Measurements from ENCODE around the gene MYO7B. TPM values are rescaled to one million over a fixed set of nuclear protein-coding genes. Genes with fewer than 3 reads are reported as not detected.

The MYO7B gene
- total RNA-seq, 2 donors from 2014 or later, result not detected

DNA sequence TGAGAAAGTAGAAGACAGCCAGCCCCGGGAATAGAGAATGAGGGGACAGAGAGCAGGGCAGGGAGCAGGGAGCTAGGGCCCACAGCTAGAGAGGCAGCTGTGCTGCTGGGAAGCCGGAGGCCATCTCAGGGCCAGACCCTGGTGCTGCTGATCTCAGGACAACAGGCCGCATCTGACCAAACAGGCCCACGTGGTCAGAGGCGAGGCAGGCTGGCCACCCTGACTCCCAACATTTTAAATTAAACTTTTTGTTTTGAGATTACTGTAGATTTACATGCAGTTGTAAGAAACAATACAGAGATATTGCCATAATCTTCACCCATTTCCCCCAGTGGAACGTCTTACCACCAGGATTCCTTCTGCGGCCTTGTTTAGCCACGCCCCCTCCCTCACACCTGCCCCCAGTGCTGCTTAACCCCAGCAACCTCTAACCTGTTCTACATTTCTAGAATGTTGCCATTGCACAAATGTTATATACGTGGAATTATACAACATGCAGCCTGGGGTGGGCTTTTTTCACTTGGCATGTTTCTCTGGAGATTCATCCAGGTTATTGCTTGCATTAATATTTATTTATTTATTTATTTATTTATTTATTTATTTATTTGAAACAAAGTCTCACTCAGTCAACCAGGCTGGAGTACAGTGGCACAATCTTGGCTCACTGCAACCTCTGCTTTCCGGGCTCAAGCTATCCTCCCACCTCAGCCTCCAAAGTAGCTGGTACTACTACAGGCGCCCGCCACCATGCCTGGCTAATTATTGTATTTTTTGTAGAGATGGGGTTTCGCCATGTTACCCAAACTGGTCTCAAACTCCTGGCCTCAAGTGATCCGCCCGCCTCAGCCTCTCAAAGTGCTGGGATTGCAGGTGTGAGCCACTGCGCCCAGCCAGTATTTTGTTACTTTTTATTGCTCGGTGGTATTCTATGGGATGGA is 61.8 kb downstream of the MYO7B start:
- peak; percentile 31 for DNase-seq (ENCODE audit: low spot score)
- no peak for ATAC-seq
- H3K4me3 Mint-ChIP-seq, result no peak overlapping the region
- peaks cover 12 to 22% of the 10 kb centered on the region in 2 donors for H3K27me3 Mint-ChIP-seq
- no peaks in the 10 kb centered on the region for H3K36me3 Mint-ChIP-seq
- no peak overlapping the region for H3K27ac Mint-ChIP-seq
- H3K9me3 Mint-ChIP-seq, result no peaks in the 10 kb centered on the region
- no peaks in the 10 kb centered on the region for H3K4me1 Mint-ChIP-seq (ENCODE audit: low read depth in 2 of 2)

DNA sequence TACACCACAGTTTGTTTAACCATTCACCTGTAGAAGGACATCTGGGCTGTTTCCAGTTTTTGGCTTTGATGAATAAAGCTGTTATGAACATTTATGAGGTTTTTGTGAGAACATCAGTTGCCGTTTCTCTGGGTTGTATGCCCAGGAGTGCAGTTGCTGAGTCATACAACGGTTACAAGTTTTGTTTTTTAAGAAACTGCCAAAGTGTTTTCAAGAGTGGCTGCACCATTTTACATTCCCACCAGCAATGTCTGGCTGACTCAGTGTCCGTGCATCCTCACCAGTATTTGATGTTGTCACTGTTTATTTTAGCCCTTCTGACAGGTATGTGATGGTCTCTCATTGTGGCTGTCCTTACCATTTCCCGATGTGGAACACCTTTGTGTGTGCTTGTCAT is 62.5 kb downstream of the MYO7B start:
- H3K27me3 Mint-ChIP-seq, result peaks cover 12 to 22% of the 10 kb centered on the region in 2 donors
- H3K4me1 Mint-ChIP-seq (ENCODE audit: low read depth in 2 of 2), result no peaks in the 10 kb centered on the region
- no peak overlapping the region for H3K4me3 Mint-ChIP-seq
- no peaks in the 10 kb centered on the region for H3K36me3 Mint-ChIP-seq
- no peaks in the 10 kb centered on the region for H3K9me3 Mint-ChIP-seq
- DNase-seq (ENCODE audit: low spot score) (peak; percentile 20), ATAC-seq (no peak)
- H3K27ac Mint-ChIP-seq, result no peak overlapping the region

DNA sequence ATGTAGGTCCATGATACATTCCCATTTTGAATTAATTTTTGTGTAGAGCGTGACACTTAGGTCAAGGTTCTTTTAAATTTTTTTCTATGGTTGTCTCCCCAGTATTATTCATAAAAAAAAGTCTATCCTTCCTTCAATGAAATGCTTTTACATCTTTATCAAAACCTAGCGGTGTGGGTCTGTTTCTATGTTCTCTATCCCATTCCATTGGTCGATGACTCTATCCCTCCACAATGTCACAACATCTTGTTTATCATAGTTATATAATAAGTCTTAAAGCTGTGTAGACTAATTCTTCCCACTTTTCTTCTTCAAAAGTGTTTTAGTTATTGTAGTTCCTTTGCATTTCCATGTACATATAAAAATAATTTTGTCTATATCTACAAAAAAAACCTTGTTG is 63.2 kb downstream of the MYO7B start:
- ATAC-seq (no peak), DNase-seq (ENCODE audit: low spot score) (no peak)
- Mint-ChIP-seq H3K4me1 (ENCODE audit: low read depth in 2 of 2) (no peaks in the 10 kb centered on the region), H3K27me3 (peaks cover 12 to 22% of the 10 kb centered on the region in 2 donors), H3K4me3 (no peak overlapping the region), H3K9me3 (no peaks in the 10 kb centered on the region), H3K36me3 (no peaks in the 10 kb centered on the region), H3K27ac (no peak overlapping the region)

DNA sequence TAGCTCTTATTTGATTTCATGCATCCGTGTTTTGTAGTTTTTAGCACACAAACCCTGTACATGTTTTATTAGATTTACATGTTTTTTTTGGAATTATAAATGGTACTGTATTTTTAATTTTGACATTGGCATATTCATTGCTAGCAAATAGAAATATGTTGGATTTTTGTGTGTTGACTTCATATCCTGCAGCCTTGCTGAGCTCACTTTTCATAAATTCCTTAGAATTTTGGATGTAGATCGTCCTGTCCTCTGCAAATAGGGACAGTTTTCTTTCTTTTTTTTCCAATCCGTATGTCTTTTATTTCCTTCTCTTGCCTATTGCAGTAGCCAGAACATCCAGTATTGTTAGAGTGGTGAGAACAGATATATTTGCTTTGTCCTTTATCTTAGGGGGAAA is 63.7 kb downstream of the MYO7B start:
- Mint-ChIP-seq H3K36me3 (no peaks in the 10 kb centered on the region), H3K4me1 (ENCODE audit: low read depth in 2 of 2) (no peaks in the 10 kb centered on the region), H3K4me3 (no peak overlapping the region), H3K9me3 (no peaks in the 10 kb centered on the region), H3K27me3 (peaks cover 12 to 22% of the 10 kb centered on the region in 2 donors), H3K27ac (no peak overlapping the region)
- ATAC-seq (no peak), DNase-seq (ENCODE audit: low spot score) (no peak)

DNA sequence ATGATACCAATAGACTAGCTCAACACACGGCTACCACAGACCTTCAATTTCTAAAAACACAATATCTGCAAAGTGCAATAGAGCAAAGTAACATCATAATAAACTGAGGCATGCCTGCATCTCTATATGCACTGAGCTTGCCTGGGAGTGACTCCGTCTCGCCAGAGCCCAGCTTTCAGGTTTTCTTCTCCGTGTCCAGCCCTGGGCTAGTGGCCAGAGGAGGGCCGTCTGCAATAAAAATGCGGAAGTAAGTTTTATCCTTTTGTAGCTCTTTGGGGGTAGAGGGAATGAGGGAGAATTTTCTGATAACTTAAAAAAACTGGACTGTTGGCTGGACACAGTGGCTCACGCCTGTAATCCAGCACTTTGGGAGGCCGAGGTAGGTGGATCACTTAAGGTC is 69.5 kb downstream of the MYO7B start:
- Mint-ChIP-seq H3K36me3 (no peaks in the 10 kb centered on the region), H3K27ac (no peak overlapping the region), H3K27me3 (no peaks in the 10 kb centered on the region), H3K4me3 (no peak overlapping the region), H3K9me3 (no peaks in the 10 kb centered on the region), H3K4me1 (ENCODE audit: low read depth in 2 of 2) (no peaks in the 10 kb centered on the region)
- DNase-seq (ENCODE audit: low spot score), result no peak
- ATAC-seq, result no peak

DNA sequence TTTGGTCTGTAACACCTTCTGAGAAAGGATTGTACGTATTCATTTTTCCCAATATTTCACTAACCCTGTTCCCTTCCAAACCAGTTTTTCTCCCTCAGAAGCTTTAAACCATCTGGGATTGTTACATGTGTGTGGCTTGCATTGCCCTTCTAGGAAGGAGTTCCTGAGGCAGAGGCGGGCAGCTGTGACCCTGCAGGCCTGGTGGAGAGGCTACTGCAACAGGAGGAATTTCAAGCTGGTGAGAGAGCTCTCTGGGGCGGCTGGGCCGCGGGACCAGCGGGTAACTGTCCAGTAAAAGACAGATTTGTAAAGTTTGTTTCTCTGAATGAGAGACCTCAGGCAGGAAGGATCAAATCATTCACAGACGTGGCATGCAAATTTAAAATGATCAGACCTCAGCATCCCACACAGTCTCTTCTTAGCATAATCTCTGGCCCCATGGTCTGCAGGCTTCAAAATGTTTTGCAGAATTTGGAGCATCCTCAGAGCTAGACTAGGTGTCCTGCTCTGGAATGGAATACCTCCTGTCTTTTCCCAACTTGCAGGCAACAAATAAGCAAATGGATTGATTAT is 70.3 kb downstream of the MYO7B start:
- ATAC-seq, result no peak

DNA sequence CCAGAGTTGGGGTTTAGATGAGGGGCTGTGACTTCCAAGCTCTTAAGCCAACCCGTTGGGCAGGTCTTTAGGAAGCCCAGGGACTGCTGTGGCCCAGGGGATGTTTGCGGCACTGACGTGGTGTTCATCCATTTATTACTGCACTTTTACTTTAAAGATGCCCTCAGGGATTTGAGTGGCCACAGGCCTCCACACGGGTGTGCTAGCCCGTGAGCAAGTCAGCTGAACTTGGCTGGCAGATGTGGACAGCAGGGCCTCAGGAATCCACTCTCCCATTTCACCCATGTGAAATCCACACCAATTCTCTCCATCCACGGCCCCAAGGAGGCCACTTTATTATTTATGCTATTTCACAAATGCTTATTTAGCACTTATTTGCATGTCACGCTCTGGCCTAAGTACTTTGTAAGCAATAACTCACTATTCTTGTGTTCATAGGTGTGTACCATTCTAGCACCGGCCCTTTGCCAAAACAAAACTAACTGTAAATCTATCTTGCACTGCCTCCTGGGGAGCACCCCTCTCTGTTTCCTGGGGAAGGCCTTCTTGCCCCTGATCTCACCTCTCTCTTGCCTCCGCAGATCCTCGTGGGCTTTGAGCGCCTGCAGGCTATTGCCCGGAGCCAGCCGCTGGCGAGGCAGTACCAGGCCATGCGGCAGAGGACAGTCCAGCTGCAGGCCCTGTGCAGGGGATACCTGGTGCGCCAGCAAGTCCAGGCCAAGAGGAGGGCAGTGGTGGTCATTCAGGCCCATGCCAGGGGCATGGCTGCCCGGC is 71.3 kb downstream of the MYO7B start:
- H3K4me3 Mint-ChIP-seq, result no peak overlapping the region
- no peaks in the 10 kb centered on the region for H3K9me3 Mint-ChIP-seq
- H3K27me3 Mint-ChIP-seq, result no peaks in the 10 kb centered on the region
- DNase-seq (ENCODE audit: low spot score), result no peak
- H3K4me1 Mint-ChIP-seq (ENCODE audit: low read depth in 2 of 2), result no peaks in the 10 kb centered on the region
- no peak for ATAC-seq
- no peaks in the 10 kb centered on the region for H3K36me3 Mint-ChIP-seq
- H3K27ac Mint-ChIP-seq, result no peak overlapping the region

More for the DNA sequence above, 70.3 kb downstream of the MYO7B start:
- Mint-ChIP-seq H3K4me1 (ENCODE audit: low read depth in 2 of 2) (no peaks in the 10 kb centered on the region), H3K9me3 (no peaks in the 10 kb centered on the region), H3K27me3 (no peaks in the 10 kb centered on the region), H3K36me3 (no peaks in the 10 kb centered on the region), H3K4me3 (no peak overlapping the region), H3K27ac (no peak overlapping the region)
- no peak for DNase-seq (ENCODE audit: low spot score)

DNA sequence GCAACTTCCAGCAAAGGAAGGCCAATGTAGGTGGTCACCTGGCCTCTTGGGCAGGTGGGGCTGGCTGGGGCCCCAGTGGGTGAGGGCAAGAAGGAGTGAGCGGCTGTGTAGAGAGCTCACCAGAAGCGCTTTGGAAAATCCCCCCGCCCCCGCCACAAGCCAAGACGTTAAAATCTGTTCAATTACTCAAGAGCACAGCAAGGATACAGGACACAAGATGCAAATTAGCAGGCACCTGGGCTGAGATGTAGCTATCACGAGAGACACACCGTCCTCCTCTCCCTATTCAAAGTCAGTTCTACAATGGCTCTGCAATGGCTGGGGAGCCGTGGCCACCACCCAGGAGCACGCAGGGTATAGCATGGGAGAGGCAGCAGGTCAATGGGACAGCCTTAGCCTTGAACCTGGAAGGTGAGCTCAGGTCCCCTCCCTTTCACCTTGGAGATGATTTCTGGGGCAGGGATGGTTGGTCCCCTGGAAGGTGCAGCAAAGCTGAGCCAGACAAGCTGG is 72.0 kb downstream of the MYO7B start:
- H3K9me3 Mint-ChIP-seq, result no peaks in the 10 kb centered on the region
- no peaks in the 10 kb centered on the region for H3K4me1 Mint-ChIP-seq (ENCODE audit: low read depth in 2 of 2)
- DNase-seq (ENCODE audit: low spot score) (no peak), ATAC-seq (no peak)
- H3K36me3 Mint-ChIP-seq, result no peaks in the 10 kb centered on the region
- no peak overlapping the region for H3K4me3 Mint-ChIP-seq
- H3K27ac Mint-ChIP-seq, result no peak overlapping the region
- no peaks in the 10 kb centered on the region for H3K27me3 Mint-ChIP-seq

DNA sequence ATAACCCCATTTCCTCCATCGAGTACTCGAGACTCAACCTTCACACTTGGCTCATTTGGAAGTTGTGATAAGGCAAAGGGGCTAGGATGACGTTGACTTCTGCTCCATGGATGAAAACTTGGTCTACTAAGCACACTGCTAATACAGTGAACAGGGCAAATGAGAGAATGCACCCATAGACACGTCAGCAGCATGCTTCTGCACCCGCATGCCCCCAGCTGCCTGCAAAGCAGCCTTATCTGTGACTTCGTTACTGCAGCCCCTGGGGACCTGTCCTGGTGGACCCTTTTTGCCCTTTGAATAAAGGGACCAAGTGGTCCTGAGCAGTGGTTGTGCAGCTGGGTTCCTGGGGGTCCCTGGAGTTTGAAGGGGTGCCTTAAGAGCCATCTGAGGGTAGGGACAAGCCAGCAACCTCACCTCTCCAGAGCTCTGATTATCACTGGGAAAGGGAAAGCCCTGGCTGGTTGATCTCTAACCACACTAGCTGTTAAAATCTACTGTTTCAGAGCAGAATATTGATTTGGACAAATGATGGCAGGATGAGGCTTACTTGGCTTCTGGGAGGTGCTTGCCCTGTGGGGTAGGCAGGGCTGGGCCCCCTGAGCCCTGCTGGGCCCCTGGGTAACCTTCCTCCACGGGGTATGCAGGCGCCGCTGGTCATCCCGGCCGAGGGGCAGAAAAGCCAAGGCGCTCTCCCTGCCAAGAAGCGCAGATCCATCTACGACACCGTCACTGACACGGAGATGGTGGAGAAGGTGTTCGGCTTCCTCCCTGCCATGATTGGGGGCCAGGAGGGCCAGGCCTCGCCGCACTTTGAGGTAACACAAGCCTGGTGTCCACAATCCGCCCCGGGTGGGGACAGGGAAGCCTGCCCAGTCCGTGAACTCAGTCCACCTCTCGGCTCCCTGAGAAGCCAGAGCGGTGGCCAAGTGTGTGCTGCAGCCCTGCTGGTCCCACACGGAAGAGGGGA is 72.9 kb downstream of the MYO7B start:
- Mint-ChIP-seq H3K4me1 (ENCODE audit: low read depth in 2 of 2) (no peaks in the 10 kb centered on the region), H3K27ac (no peak overlapping the region), H3K27me3 (peaks cover 0 to 5% of the 10 kb centered on the region in 2 donors), H3K36me3 (no peaks in the 10 kb centered on the region), H3K9me3 (no peaks in the 10 kb centered on the region), H3K4me3 (no peak overlapping the region)
- no peak for DNase-seq (ENCODE audit: low spot score)
- no peak for ATAC-seq

DNA sequence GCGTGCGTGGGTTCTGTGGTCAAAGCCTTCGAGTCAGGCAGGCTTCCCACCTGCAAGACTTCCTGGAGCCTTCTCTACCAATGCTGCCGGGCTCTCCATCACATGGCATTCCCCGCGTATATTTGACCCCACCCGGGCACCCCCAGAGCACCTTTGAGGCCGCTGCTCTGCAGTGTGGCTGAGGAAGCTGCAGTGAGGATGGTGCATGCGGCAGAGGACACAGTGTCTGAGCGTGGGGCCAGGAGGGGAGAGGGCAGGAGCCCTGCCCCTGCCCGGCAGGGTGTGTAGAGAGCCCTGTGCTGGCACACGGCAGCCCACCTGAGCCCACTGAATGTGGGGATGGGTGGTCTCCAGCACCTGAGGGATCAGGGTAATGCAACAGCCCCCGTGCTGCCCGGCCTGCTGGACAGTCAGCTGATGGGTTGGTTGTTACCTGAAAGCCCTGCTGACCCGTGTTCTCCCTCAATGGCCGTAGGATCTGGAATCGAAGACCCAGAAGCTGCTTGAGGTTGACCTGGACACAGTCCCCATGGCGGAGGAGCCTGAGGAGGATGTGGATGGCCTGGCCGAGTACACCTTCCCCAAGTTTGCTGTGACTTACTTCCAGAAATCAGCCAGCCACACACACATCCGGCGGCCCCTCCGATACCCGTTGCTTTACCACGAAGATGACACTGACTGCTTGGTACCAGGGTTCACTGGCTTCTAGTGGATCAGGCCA is 73.7 kb downstream of the MYO7B start:
- no peaks in the 10 kb centered on the region for H3K36me3 Mint-ChIP-seq
- H3K27me3 Mint-ChIP-seq, result peaks cover 3 to 7% of the 10 kb centered on the region in 2 donors
- peak; percentile 28 to 30 for ATAC-seq
- no peak for DNase-seq (ENCODE audit: low spot score)
- H3K4me1 Mint-ChIP-seq (ENCODE audit: low read depth in 2 of 2), result no peaks in the 10 kb centered on the region
- no peaks in the 10 kb centered on the region for H3K9me3 Mint-ChIP-seq
- no peak overlapping the region for H3K4me3 Mint-ChIP-seq
- H3K27ac Mint-ChIP-seq, result no peak overlapping the region

DNA sequence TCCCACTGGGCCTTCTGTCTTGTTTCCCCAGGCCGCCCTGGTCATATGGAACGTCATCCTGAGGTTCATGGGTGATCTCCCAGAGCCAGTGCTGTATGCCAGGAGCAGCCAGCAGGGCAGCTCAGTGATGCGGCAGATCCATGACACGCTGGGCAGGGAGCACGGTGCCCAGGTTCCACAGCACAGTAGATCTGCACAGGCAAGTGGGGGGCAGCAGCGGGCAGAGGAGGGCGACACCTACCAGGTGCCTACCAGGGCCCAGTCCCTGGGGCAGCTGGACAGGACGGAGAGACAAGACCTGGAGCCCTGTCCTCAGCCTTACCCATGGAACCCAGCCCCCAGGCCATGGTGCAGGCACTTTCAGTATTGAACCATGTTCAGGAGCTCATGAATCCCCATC is 74.3 kb downstream of the MYO7B start:
- H3K9me3 Mint-ChIP-seq, result no peaks in the 10 kb centered on the region
- H3K27me3 Mint-ChIP-seq, result peaks cover 5 to 9% of the 10 kb centered on the region in 2 donors
- no peak overlapping the region for H3K27ac Mint-ChIP-seq
- no peaks in the 10 kb centered on the region for H3K36me3 Mint-ChIP-seq
- H3K4me3 Mint-ChIP-seq, result no peak overlapping the region
- ATAC-seq (no peak), DNase-seq (ENCODE audit: low spot score) (no peak)
- no peaks in the 10 kb centered on the region for H3K4me1 Mint-ChIP-seq (ENCODE audit: low read depth in 2 of 2)

DNA sequence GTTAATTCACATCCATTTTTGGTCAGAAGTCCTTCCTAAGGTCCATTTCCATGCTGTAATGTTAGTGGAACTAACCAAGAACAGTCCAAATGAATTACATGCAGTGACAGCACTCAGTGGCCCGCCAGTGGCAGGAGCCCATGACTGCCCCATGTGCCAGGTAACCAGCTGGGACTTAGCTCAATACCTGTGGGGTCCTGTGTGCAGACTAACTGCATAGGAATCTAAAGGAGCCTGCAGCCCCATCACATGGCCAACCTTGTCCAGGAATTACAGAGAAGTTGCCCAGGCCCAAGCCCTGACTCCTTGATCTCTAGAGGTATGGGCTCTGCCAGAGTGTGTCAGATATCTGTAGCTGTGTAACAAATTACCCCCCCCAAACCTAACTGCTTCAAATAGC is 75.1 kb downstream of the MYO7B start:
- Mint-ChIP-seq H3K27ac (no peak overlapping the region), H3K27me3 (peaks cover 8 to 17% of the 10 kb centered on the region in 2 donors), H3K36me3 (no peaks in the 10 kb centered on the region), H3K4me3 (no peak overlapping the region), H3K9me3 (no peaks in the 10 kb centered on the region), H3K4me1 (ENCODE audit: low read depth in 2 of 2) (no peaks in the 10 kb centered on the region)
- no peak for DNase-seq (ENCODE audit: low spot score)
- no peak for ATAC-seq
